Mesenchymal stem cell (in vitro differentiated cells and primary cell): Measurements from ENCODE around the gene MSI2.

Source experiments
- DNase-seq: peaks from one replicate; pipeline ENCODE4 v3.0.0-alpha.2; 2013
- H2AFZ ChIP-seq: one replicate; pipeline ENCODE4 v1.6.1; 2013; ENCODE audit warnings: low read depth, mild to moderate bottlenecking, control low read depth, inconsistent platforms, low read length, moderate library complexity
- H2AK5ac ChIP-seq: 2 replicates; pipeline ENCODE4 v1.6.1; 2013; ENCODE audit warnings: low read length, moderate library complexity, mild to moderate bottlenecking, inconsistent platforms; ENCODE audit not compliant: severe bottlenecking
- H2BK120ac ChIP-seq: one replicate; pipeline ENCODE4 v1.6.1; 2013; ENCODE audit warnings: low read depth, mild to moderate bottlenecking, inconsistent platforms, low read length, moderate library complexity
- H2BK12ac ChIP-seq, 2 experiments: one replicate each; pipeline ENCODE4 v1.6.1; 2013; ENCODE audit warnings: inconsistent platforms in 2 of 2, low read length in 2 of 2, mild to moderate bottlenecking in 2 of 2, moderate library complexity in 2 of 2, control low read depth in 1 of 2
- H2BK15ac ChIP-seq: one replicate; pipeline ENCODE4 v1.6.1; 2013; ENCODE audit warnings: mild to moderate bottlenecking, low read depth, inconsistent platforms; ENCODE audit not compliant: poor library complexity, severe bottlenecking
- H2BK5ac ChIP-seq: 2 replicates; pipeline ENCODE4 v1.6.1; 2013; ENCODE audit warnings: low read depth, mild to moderate bottlenecking, low read length, control low read depth, inconsistent platforms; ENCODE audit not compliant: poor library complexity, severe bottlenecking
- H3K14ac ChIP-seq, 2 experiments: one replicate each; pipeline ENCODE4 v1.6.1; 2013; ENCODE audit warnings: inconsistent platforms in 2 of 2, low read length in 2 of 2, control low read depth in 1 of 2, mild to moderate bottlenecking in 1 of 2, moderate library complexity in 1 of 2
- H3K18ac ChIP-seq, 2 experiments: one replicate each; pipeline ENCODE4 v1.6.1; 2013; ENCODE audit warnings: inconsistent platforms in 2 of 2, low read length in 2 of 2, control low read depth in 1 of 2, low read depth in 1 of 2, mild to moderate bottlenecking in 1 of 2
- H3K23ac ChIP-seq, 2 experiments: one replicate each; pipeline ENCODE4 v1.6.1; 2013; ENCODE audit warnings: inconsistent platforms in 2 of 2, low read length in 2 of 2, mild to moderate bottlenecking in 2 of 2, moderate library complexity in 2 of 2, control low read depth in 1 of 2
- H3K27ac ChIP-seq: 2 replicates; pipeline ENCODE4 v1.5.1; 2013; ENCODE audit warnings: mild to moderate bottlenecking, moderate library complexity, low read length, control low read depth, inconsistent platforms; ENCODE audit not compliant: poor library complexity, severe bottlenecking
- H3K27me3 ChIP-seq, 2 experiments: 2 replicates each; pipeline versions ENCODE4 v1.6.1 to v1.7.0; 2013; ENCODE audit warnings: low read length in 2 of 2, mild to moderate bottlenecking in 2 of 2, moderate library complexity in 2 of 2, control low read depth in 1 of 2, inconsistent platforms in 1 of 2; ENCODE audit not compliant: control insufficient read depth in 1 of 2, insufficient read depth in 1 of 2
- H3K36me3 ChIP-seq, 2 experiments: 2 replicates each; pipeline versions ENCODE4 v1.6.1 to v1.7.0; 2013; ENCODE audit warnings: low read length in 2 of 2, control low read depth in 1 of 2, inconsistent platforms in 1 of 2, low read depth in 1 of 2, mild to moderate bottlenecking in 1 of 2; ENCODE audit not compliant: insufficient read depth in 2 of 2, control insufficient read depth in 1 of 2
- H3K4ac ChIP-seq, 2 experiments: one replicate each; pipeline ENCODE4 v1.6.1; 2013; ENCODE audit warnings: inconsistent platforms in 2 of 2, low read length in 2 of 2, mild to moderate bottlenecking in 2 of 2, moderate library complexity in 2 of 2, control low read depth in 1 of 2, low read depth in 1 of 2
- H3K4me1 ChIP-seq: 2 replicates; pipeline ENCODE4 v1.6.1; 2013; ENCODE audit warnings: low read depth, low read length, control low read depth; ENCODE audit not compliant: control insufficient read depth, insufficient read depth
- H3K4me2 ChIP-seq: 2 replicates; pipeline ENCODE4 v1.6.1; 2013; ENCODE audit warnings: low read length, mild to moderate bottlenecking, inconsistent platforms; ENCODE audit not compliant: poor library complexity, severe bottlenecking
- H3K4me3 ChIP-seq, 2 experiments: 2 replicates each; pipeline versions ENCODE4 v1.5.1 to v1.7.0; 2013; ENCODE audit warnings: low read length in 2 of 2, mild to moderate bottlenecking in 2 of 2, control low read depth in 1 of 2, low read depth in 1 of 2; ENCODE audit not compliant: insufficient read depth in 1 of 2
- H3K79me1 ChIP-seq: replicated peaks from 2 replicates; pipeline ENCODE4 v1.6.1; 2013; ENCODE audit warnings: mild to moderate bottlenecking, control low read depth, low read length, inconsistent platforms; ENCODE audit not compliant: poor library complexity, severe bottlenecking
- H3K9ac ChIP-seq: 2 replicates; pipeline ENCODE4 v1.7.0; 2013; ENCODE audit warnings: mild to moderate bottlenecking, low read length, moderate library complexity
- H3K9me3 ChIP-seq: 2 replicates; pipeline ENCODE4 v1.7.0; 2013; ENCODE audit warnings: mild to moderate bottlenecking, low read length; ENCODE audit not compliant: control insufficient read depth
- H4K8ac ChIP-seq: one replicate; pipeline ENCODE4 v1.6.1; 2013; ENCODE audit warnings: inconsistent platforms, mild to moderate bottlenecking, low read length, moderate library complexity
- H4K91ac ChIP-seq: one replicate; pipeline ENCODE4 v1.6.1; 2013; ENCODE audit warnings: mild to moderate bottlenecking, low read length, inconsistent platforms
- WGBS: methylation state at CpG from one replicate; pipeline ENCODE4 v1.1.7; 2013; ENCODE audit warnings: mixed read lengths; 5-methylcytosine and 5-hydroxymethylcytosine counted together

MSI2 gene

GRCh38 chr17:57228911-57229310 is 27.4 kb upstream of the MSI2 start:
- WGBS = no CpG with 5 or more reads among the region's 4 CpGs
- Histone ChIP-seq H3K27me3 (peaks cover 5% of the 10 kb centered on the region in 2 experiments), H3K4me2 (no peak overlapping the region), H2AFZ (no peak overlapping the region), H3K4me3 (no peak overlapping the region), H3K27ac (no peak overlapping the region), H3K4ac (no peak overlapping the region), H3K9me3 (peaks cover 3% of the 10 kb centered on the region), H2BK120ac (no peak overlapping the region), H3K9ac (no peak overlapping the region), H3K4me1 (no peaks in the 10 kb centered on the region), H4K91ac (no peak overlapping the region), H3K79me1 (no peaks in the 10 kb centered on the region), H2AK5ac (no peak overlapping the region), H2BK15ac (no peak overlapping the region), H3K36me3 (no peaks in the 10 kb centered on the region), H3K14ac (no peak overlapping the region), H2BK12ac (no peak overlapping the region), H3K18ac (no peak overlapping the region), H3K23ac (no peak overlapping the region), H2BK5ac (no peak overlapping the region), H4K8ac (no peak overlapping the region)
- no peak for DNase-seq

- no peak overlapping the region for H2BK5ac ChIP-seq
- no peak overlapping the region for H3K4ac ChIP-seq
- H3K14ac ChIP-seq = no peak overlapping the region
- no peaks in the 10 kb centered on the region for H3K9me3 ChIP-seq
- no peak overlapping the region for H3K18ac ChIP-seq
- H3K27me3 ChIP-seq = peaks cover 15 to 17% of the 10 kb centered on the region in 2 experiments
- no peak overlapping the region for H3K4me3 ChIP-seq
- no peak overlapping the region for H2AK5ac ChIP-seq
- H4K8ac ChIP-seq = no peak overlapping the region
- H3K23ac ChIP-seq = no peak overlapping the region
- H2BK15ac ChIP-seq = no peak overlapping the region
- H2AFZ ChIP-seq = no peak overlapping the region
- H2BK12ac ChIP-seq = no peak overlapping the region
- H3K9ac ChIP-seq = no peak overlapping the region
- no peaks in the 10 kb centered on the region for H3K4me1 ChIP-seq
- 100% methylated on average over 1 of the region's 2 CpGs for WGBS
- H3K36me3 ChIP-seq = no peaks in the 10 kb centered on the region
- H3K79me1 ChIP-seq = no peaks in the 10 kb centered on the region
- no peak for DNase-seq
- H3K4me2 ChIP-seq = no peak overlapping the region
- H2BK120ac ChIP-seq = no peak overlapping the region
- H3K27ac ChIP-seq = no peak overlapping the region
- H4K91ac ChIP-seq = no peak overlapping the region
Observed at GRCh38 chr17:57234061-57234738, 22.1 kb upstream of the MSI2 start.

GRCh38 chr17:57234739-57235092 is 21.6 kb upstream of the MSI2 start:
- H3K4me3 ChIP-seq = no peak overlapping the region
- DNase-seq = no peak
- H2BK5ac ChIP-seq = no peak overlapping the region
- H2BK120ac ChIP-seq = no peak overlapping the region
- H4K8ac ChIP-seq = no peak overlapping the region
- H3K14ac ChIP-seq = no peak overlapping the region
- H2BK15ac ChIP-seq = no peak overlapping the region
- no peaks in the 10 kb centered on the region for H3K36me3 ChIP-seq
- no peak overlapping the region for H3K4ac ChIP-seq
- H2AK5ac ChIP-seq = no peak overlapping the region
- no peak overlapping the region for H4K91ac ChIP-seq
- no peak overlapping the region for H3K27ac ChIP-seq
- no peak overlapping the region for H3K9ac ChIP-seq
- H3K4me2 ChIP-seq = no peak overlapping the region
- no peaks in the 10 kb centered on the region for H3K4me1 ChIP-seq
- H2AFZ ChIP-seq = no peak overlapping the region
- H3K79me1 ChIP-seq = no peaks in the 10 kb centered on the region
- no peak overlapping the region for H3K18ac ChIP-seq
- H3K27me3 ChIP-seq = peaks cover 15 to 18% of the 10 kb centered on the region in 2 experiments
- no peaks in the 10 kb centered on the region for H3K9me3 ChIP-seq
- H2BK12ac ChIP-seq = no peak overlapping the region
- no peak overlapping the region for H3K23ac ChIP-seq
- WGBS = 80% methylated on average over 1 of the region's 1 CpG

- H4K91ac ChIP-seq = no peak overlapping the region
- 84% methylated on average over 6 of the region's 6 CpGs for WGBS
Observed at GRCh38 chr17:57235124-57235523, 21.2 kb upstream of the MSI2 start.

More at GRCh38 chr17:57235124-57235523, 21.2 kb upstream of the MSI2 start:
- H3K4me3 ChIP-seq = no peak overlapping the region
- no peak overlapping the region for H2BK5ac ChIP-seq
- no peak overlapping the region for H2BK15ac ChIP-seq
- no peak overlapping the region for H2AK5ac ChIP-seq
- H3K4me2 ChIP-seq = no peak overlapping the region
- no peak overlapping the region for H3K4ac ChIP-seq
- no peak overlapping the region for H2AFZ ChIP-seq
- no peak overlapping the region for H3K14ac ChIP-seq
- H3K18ac ChIP-seq = no peak overlapping the region
- H3K23ac ChIP-seq = no peak overlapping the region
- H3K9ac ChIP-seq = no peak overlapping the region
- no peak overlapping the region for H3K27ac ChIP-seq
- no peaks in the 10 kb centered on the region for H3K9me3 ChIP-seq
- H4K8ac ChIP-seq = no peak overlapping the region
- H3K27me3 ChIP-seq = peaks cover 15 to 21% of the 10 kb centered on the region in 2 experiments
- no peaks in the 10 kb centered on the region for H3K4me1 ChIP-seq
- no peak overlapping the region for H2BK120ac ChIP-seq
- H3K36me3 ChIP-seq = no peaks in the 10 kb centered on the region
- H2BK12ac ChIP-seq = no peak overlapping the region
- no peak for DNase-seq
- H3K79me1 ChIP-seq = no peaks in the 10 kb centered on the region
